ENCODE results near the gene TXNRD2.

DNA sequence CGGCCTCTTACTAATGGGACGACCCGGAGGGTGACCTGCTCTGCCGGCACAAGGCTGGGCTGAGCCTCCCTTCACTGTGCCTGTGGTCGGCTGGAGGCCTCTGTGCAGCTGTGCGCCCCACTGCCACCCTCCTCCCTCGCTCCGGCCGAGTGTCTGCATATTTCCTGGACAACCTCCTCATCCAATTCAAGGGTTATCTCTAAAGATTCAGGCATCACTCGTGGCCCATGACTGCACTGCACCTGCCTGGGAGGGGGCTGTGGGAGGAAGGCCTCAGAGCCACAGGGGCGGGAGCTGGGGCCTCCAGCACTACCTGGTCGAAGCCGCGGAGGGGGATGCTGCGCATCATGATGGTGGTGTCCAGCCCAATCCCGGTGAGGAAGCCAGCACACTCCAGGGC is 43.9 kb downstream of the TXNRD2 start:
- TF ChIP-seq, protein P1, sequence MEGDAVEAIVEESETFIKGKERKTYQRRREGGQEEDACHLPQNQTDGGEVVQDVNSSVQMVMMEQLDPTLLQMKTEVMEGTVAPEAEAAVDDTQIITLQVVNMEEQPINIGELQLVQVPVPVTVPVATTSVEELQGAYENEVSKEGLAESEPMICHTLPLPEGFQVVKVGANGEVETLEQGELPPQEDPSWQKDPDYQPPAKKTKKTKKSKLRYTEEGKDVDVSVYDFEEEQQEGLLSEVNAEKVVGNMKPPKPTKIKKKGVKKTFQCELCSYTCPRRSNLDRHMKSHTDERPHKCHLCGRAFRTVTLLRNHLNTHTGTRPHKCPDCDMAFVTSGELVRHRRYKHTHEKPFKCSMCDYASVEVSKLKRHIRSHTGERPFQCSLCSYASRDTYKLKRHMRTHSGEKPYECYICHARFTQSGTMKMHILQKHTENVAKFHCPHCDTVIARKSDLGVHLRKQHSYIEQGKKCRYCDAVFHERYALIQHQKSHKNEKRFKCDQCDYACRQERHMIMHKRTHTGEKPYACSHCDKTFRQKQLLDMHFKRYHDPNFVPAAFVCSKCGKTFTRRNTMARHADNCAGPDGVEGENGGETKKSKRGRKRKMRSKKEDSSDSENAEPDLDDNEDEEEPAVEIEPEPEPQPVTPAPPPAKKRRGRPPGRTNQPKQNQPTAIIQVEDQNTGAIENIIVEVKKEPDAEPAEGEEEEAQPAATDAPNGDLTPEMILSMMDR (IDR thresholded peaks at IDR 0.05): no peak
- no peak for TF ChIP-seq POLR2A (IDR thresholded peaks at IDR 0.05)
